SK-N-SH treated with all-trans-retinoic acid at 6 μM for 48 hours (cell line): ENCODE data around the gene PDE9A.

ENCODE experiments used
- CREB5 ChIP-seq: fragments of 250-450 bp; sonication (Bioruptor Pico); IDR thresholded peaks from 2 replicates; pipeline ENCODE4 v1.5.1; 2020; ENCODE audit warnings: low read depth, mild to moderate bottlenecking, moderate library complexity
- CSDC2 ChIP-seq: fragments of 250-450 bp; sonication (Bioruptor Pico); IDR thresholded peaks from 2 replicates; pipeline ENCODE4 v1.5.0; 2020; ENCODE audit warnings: mild to moderate bottlenecking, moderate library complexity
- CSRNP3 ChIP-seq: fragments of 250-450 bp; sonication (Bioruptor Pico); IDR thresholded peaks from 2 replicates; pipeline ENCODE4 v1.5.1; 2021; ENCODE audit warnings: mild to moderate bottlenecking, moderate library complexity
- PATZ1 ChIP-seq: fragments of 250-450 bp; sonication (Bioruptor Pico); IDR thresholded peaks from 2 replicates; pipeline ENCODE4 v1.8.0; 2020; ENCODE audit warnings: mild to moderate bottlenecking, moderate library complexity, borderline replicate concordance
- SNAI2 ChIP-seq: fragments of 250-450 bp; sonication (Bioruptor Pico); IDR thresholded peaks from 2 replicates; pipeline ENCODE4 v1.5.0; 2020; ENCODE audit warnings: mild to moderate bottlenecking, moderate library complexity
- ZNF565 ChIP-seq: fragments of 450-650 bp; formaldehyde crosslinking; conservative IDR thresholded peaks from 2 replicates; pipeline ENCODE4 v1.5.0; 2020; ENCODE audit warnings: low read depth, mild to moderate bottlenecking, moderate library complexity

- TF ChIP-seq CREB5 (CRISPR knock-in tag) (no peak), PATZ1 (CRISPR knock-in tag) (no peak), CSDC2 (CRISPR knock-in tag) (no peak), SNAI2 (CRISPR knock-in tag) (no peak), CSRNP3 (CRISPR knock-in tag) (no peak), ZNF565 (CRISPR knock-in tag) (no peak)
Observed at GRCh38 chr21:42731264-42732032, 78.0 kb downstream of the PDE9A start.
